HepG2 (cell line): ENCODE data around the gene HAPLN2. TPM values are rescaled to one million over a fixed set of nuclear protein-coding genes. Genes with fewer than 3 reads are reported as not detected.

Experiments
- KAT2B ChIP-seq: fragments of 150-350 bp; IDR thresholded peaks from 2 replicates; pipeline ENCODE4 v1.6.1; 2014; ENCODE audit warnings: low read depth, low read length, borderline replicate concordance
- MED1 ChIP-seq: sonication (generic); formaldehyde crosslinking; IDR thresholded peaks from 2 replicates; pipeline ENCODE4 v1.4.0; 2020; ENCODE audit warnings: missing genetic modification reagents
- MTF2 ChIP-seq: sonication (generic); formaldehyde crosslinking; IDR thresholded peaks from 2 replicates; pipeline ENCODE4 v1.5.0; 2020; ENCODE audit warnings: missing genetic modification reagents, borderline replicate concordance
- RFXAP ChIP-seq: sonication (generic); formaldehyde crosslinking; IDR thresholded peaks from 2 replicates; pipeline ENCODE4 v1.4.0; 2020; ENCODE audit warnings: missing genetic modification reagents, borderline replicate concordance
- ZKSCAN5 ChIP-seq: sonication (generic); formaldehyde crosslinking; IDR thresholded peaks from 2 replicates; pipeline ENCODE4 v1.5.1; 2020; ENCODE audit warnings: mild to moderate bottlenecking, missing genetic modification reagents
- ZNF230 ChIP-seq: sonication (generic); formaldehyde crosslinking; IDR thresholded peaks from 2 replicates; pipeline ENCODE4 v1.4.0; 2020; ENCODE audit warnings: mild to moderate bottlenecking, missing genetic modification reagents
- ZSCAN9 ChIP-seq: IDR thresholded peaks from 2 replicates; pipeline ENCODE4 v1.6.1; 2016; ENCODE audit warnings: borderline replicate concordance
- polyA plus RNA-seq, 8 experiments: library from polyadenylated mRNA; depleted of rRNA in 3 of 8; stranded (reverse) in 7 of 8; unstranded in 1 of 8; fragments of >200 nt; fragmentation: Illumina TruSeq in 4 of 8; extraction: Trizol in 4 of 8; gene quantifications; 2 replicates each; pipeline versions ENCODE4 v1.2.1 to v1.2.3, GENCODE V29; 2011 to 2016; ENCODE audit warnings: low read depth in 4 of 8, missing spikeins in 1 of 8, mixed read lengths in 1 of 8; ENCODE audit not compliant: insufficient read depth in 1 of 8
- total RNA-seq, 5 experiments: library from RNA; depleted of rRNA; stranded (reverse); fragments of >200 nt; fragmentation: Illumina TruSeq; extraction: Trizol; gene quantifications; 2 replicates each; pipeline ENCODE4 v1.2.3, GENCODE V29; 2016; ENCODE audit warnings: low read depth in 1 of 5
- TF ChIP-seq, protein P1 (sequence below): sonication (generic); formaldehyde crosslinking; IDR thresholded peaks from 2 replicates; pipeline ENCODE4 v1.4.0; 2020; ENCODE audit warnings: missing genetic modification reagents, borderline replicate concordance
- TF ChIP-seq, protein P2 (sequence below): IDR thresholded peaks from 2 replicates; pipeline ENCODE4 v1.6.1; 2018; ENCODE audit warnings: missing genetic modification reagents, mild to moderate bottlenecking, missing compliant biosample characterization
- TF ChIP-seq, protein P3 (sequence below): sonication (generic); formaldehyde crosslinking; IDR thresholded peaks from 2 replicates; pipeline ENCODE4 v1.5.0; 2020; ENCODE audit warnings: mild to moderate bottlenecking, missing genetic modification reagents
- TF ChIP-seq, protein P4 (sequence below): IDR thresholded peaks from 2 replicates; pipeline ENCODE4 v1.6.1; 2016; ENCODE audit warnings: missing compliant biosample characterization, missing genetic modification reagents, borderline replicate concordance
- TF ChIP-seq, protein P5 (sequence below): sonication (generic); formaldehyde crosslinking; IDR thresholded peaks from 2 replicates; pipeline ENCODE4 v1.5.0; 2020; ENCODE audit warnings: mild to moderate bottlenecking, missing genetic modification reagents
- TF ChIP-seq, protein P6 (sequence below): IDR thresholded peaks from 2 replicates; pipeline ENCODE4 v1.6.1; 2012; ENCODE audit warnings: inconsistent platforms

The HAPLN2 gene
- total and polyA plus RNA-seq, 2 of the 13 experiments (the other 11 are each of a cell fraction or from before 2014, with no cell fraction given): not detected

DNA sequence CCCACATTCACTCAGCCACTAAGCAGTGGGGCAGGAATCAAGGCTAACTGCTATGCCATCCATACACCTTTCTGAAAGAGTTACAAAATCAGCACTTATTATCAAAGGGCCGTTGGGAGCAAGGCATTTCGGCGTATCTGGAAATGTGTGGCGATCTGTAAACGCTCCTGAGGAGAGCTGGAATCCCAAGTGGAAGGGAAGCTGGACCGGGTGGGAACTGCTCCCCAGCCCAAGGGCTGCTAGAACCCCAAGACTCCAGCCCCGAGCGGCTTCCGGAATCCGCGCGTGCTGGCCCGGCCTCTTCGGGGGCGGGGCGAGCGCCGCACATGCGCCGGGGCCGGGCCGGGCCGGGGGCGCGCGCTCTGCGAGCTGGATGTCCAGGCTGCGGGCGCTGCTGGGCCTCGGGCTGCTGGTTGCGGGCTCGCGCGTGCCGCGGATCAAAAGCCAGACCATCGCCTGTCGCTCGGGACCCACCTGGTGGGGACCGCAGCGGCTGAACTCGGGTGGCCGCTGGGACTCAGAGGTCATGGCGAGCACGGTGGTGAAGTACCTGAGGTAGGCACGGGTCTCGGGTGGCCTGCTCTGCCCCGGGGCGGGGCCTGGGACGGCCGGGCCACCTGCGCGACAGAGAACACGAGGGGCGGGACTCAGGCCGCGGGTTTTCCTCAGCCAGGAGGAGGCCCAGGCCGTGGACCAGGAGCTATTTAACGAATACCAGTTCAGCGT lies 27.6 kb upstream of the HAPLN2 start, which contains the start of gene NAXE (continued):
- TF ChIP-seq, protein P1, sequence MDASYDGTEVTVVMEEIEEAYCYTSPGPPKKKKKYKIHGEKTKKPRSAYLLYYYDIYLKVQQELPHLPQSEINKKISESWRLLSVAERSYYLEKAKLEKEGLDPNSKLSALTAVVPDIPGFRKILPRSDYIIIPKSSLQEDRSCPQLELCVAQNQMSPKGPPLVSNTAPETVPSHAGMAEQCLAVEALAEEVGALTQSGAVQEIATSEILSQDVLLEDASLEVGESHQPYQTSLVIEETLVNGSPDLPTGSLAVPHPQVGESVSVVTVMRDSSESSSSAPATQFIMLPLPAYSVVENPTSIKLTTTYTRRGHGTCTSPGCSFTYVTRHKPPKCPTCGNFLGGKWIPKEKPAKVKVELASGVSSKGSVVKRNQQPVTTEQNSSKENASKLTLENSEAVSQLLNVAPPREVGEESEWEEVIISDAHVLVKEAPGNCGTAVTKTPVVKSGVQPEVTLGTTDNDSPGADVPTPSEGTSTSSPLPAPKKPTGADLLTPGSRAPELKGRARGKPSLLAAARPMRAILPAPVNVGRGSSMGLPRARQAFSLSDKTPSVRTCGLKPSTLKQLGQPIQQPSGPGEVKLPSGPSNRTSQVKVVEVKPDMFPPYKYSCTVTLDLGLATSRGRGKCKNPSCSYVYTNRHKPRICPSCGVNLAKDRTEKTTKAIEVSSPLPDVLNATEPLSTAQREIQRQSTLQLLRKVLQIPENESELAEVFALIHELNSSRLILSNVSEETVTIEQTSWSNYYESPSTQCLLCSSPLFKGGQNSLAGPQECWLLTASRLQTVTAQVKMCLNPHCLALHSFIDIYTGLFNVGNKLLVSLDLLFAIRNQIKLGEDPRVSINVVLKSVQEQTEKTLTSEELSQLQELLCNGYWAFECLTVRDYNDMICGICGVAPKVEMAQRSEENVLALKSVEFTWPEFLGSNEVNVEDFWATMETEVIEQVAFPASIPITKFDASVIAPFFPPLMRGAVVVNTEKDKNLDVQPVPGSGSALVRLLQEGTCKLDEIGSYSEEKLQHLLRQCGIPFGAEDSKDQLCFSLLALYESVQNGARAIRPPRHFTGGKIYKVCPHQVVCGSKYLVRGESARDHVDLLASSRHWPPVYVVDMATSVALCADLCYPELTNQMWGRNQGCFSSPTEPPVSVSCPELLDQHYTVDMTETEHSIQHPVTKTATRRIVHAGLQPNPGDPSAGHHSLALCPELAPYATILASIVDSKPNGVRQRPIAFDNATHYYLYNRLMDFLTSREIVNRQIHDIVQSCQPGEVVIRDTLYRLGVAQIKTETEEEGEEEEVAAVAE (CRISPR knock-in tag): no peak
- TF ChIP-seq, protein P2, sequence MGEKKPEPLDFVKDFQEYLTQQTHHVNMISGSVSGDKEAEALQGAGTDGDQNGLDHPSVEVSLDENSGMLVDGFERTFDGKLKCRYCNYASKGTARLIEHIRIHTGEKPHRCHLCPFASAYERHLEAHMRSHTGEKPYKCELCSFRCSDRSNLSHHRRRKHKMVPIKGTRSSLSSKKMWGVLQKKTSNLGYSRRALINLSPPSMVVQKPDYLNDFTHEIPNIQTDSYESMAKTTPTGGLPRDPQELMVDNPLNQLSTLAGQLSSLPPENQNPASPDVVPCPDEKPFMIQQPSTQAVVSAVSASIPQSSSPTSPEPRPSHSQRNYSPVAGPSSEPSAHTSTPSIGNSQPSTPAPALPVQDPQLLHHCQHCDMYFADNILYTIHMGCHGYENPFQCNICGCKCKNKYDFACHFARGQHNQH (CRISPR knock-in tag): 0 out of 2 replicates have a peak, but pooled peaks have one; percentile 12
- TF ChIP-seq KAT2B (no peak), RFXAP (CRISPR knock-in tag) (no peak), ZSCAN9 (CRISPR knock-in tag) (no peak), MTF2 (CRISPR knock-in tag) (no peak), MED1 (peak; percentile 64), ZKSCAN5 (no peak), ZNF230 (CRISPR knock-in tag) (no peak)
- TF ChIP-seq, protein P3, sequence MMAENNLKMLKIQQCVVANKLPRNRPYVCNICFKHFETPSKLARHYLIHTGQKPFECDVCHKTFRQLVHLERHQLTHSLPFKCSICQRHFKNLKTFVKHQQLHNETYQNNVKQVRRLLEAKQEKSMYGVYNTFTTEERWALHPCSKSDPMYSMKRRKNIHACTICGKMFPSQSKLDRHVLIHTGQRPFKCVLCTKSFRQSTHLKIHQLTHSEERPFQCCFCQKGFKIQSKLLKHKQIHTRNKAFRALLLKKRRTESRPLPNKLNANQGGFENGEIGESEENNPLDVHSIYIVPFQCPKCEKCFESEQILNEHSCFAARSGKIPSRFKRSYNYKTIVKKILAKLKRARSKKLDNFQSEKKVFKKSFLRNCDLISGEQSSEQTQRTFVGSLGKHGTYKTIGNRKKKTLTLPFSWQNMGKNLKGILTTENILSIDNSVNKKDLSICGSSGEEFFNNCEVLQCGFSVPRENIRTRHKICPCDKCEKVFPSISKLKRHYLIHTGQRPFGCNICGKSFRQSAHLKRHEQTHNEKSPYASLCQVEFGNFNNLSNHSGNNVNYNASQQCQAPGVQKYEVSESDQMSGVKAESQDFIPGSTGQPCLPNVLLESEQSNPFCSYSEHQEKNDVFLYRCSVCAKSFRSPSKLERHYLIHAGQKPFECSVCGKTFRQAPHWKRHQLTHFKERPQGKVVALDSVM (CRISPR knock-in tag): no peak
- TF ChIP-seq, protein P4, sequence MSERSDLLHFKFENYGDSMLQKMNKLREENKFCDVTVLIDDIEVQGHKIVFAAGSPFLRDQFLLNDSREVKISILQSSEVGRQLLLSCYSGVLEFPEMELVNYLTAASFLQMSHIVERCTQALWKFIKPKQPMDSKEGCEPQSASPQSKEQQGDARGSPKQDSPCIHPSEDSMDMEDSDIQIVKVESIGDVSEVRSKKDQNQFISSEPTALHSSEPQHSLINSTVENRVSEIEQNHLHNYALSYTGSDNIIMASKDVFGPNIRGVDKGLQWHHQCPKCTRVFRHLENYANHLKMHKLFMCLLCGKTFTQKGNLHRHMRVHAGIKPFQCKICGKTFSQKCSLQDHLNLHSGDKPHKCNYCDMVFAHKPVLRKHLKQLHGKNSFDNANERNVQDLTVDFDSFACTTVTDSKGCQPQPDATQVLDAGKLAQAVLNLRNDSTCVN: no peak
- TF ChIP-seq, protein P5, sequence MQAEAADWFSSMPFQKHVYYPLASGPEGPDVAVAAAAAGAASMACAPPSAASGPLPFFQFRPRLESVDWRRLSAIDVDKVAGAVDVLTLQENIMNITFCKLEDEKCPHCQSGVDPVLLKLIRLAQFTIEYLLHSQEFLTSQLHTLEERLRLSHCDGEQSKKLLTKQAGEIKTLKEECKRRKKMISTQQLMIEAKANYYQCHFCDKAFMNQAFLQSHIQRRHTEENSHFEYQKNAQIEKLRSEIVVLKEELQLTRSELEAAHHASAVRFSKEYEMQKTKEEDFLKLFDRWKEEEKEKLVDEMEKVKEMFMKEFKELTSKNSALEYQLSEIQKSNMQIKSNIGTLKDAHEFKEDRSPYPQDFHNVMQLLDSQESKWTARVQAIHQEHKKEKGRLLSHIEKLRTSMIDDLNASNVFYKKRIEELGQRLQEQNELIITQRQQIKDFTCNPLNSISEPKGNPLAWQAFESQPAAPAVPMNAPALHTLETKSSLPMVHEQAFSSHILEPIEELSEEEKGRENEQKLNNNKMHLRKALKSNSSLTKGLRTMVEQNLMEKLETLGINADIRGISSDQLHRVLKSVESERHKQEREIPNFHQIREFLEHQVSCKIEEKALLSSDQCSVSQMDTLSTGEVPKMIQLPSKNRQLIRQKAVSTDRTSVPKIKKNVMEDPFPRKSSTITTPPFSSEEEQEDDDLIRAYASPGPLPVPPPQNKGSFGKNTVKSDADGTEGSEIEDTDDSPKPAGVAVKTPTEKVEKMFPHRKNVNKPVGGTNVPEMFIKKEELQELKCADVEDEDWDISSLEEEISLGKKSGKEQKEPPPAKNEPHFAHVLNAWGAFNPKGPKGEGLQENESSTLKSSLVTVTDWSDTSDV: no peak
- TF ChIP-seq, protein P6, sequence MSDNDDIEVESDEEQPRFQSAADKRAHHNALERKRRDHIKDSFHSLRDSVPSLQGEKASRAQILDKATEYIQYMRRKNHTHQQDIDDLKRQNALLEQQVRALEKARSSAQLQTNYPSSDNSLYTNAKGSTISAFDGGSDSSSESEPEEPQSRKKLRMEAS: no peak
